Measurements from ENCODE around the gene PPP2R3B. TPM values are rescaled to one million over a fixed set of nuclear protein-coding genes. Genes with fewer than 3 reads are reported as not detected.

Gene PPP2R3B, protein sequence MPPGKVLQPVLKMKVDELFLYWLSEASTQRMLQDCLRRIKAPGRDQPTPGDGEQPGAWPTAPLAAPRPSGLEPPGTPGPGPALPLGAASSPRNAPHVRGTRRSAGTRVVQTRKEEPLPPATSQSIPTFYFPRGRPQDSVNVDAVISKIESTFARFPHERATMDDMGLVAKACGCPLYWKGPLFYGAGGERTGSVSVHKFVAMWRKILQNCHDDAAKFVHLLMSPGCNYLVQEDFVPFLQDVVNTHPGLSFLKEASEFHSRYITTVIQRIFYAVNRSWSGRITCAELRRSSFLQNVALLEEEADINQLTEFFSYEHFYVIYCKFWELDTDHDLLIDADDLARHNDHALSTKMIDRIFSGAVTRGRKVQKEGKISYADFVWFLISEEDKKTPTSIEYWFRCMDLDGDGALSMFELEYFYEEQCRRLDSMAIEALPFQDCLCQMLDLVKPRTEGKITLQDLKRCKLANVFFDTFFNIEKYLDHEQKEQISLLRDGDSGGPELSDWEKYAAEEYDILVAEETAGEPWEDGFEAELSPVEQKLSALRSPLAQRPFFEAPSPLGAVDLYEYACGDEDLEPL
- 11.7 and 14.5 TPM in 2 replicates for total RNA-seq

GRCh38 chrX:386768-387575, at the start of gene PPP2R3B:
PPP2R3B (minus strand) TSS chrX:386907; CDS start chrX:386691, 216 bp downstream.

GRCh38 chrX:318739-319578, 67.7 kb downstream of the PPP2R3B start, which contains the start of gene GTPBP6:
GTPBP6 (minus strand) TSS chrX:318796; CDS start chrX:318787, 9 bp downstream.

Small RNA genes lying within 50 kb of the gene (small RNA-seq; reads per million reads assigned to genes)
- gene RF00017: not detected

Other genes with a start within 250 kb of the PPP2R3B start
- gene PLCXD1, start 105.5 kb downstream of the PPP2R3B start, total RNA-seq: 60.1 and 61.4 TPM in 2 replicates
- gene GTPBP6, start 68.1 kb downstream of the PPP2R3B start, total RNA-seq: 29.4 and 40.3 TPM in 2 replicates
- 24.2 and 26.7 TPM in 2 replicates for gene SHOX, start 243.9 kb upstream of the PPP2R3B start, total RNA-seq